Endothelial cell of umbilical vein (primary cell): ENCODE results near the gene DNAL1. TPM values are rescaled to one million over a fixed set of nuclear protein-coding genes. Genes with fewer than 3 reads are reported as not detected.
A peak's percentile ranks its signal among the peaks of the same experiment; 100 is the strongest.

Source experiments
- BruUV-seq: library from RNA; stranded (reverse); fragments of 400-500 nt; replicated peaks from 2 replicates; lab custom pipeline; 2021; lab: Mats Ljungman, UMichigan
- CTCF ChIA-PET: fragments of 300-600, 350-600 bp; sonication (Branson Sonifier 250); formaldehyde crosslinking; loops from one replicate; lab custom pipeline; 2021; ENCODE audit warnings: antibody characterized with exemption, inconsistent platforms; lab: Charles Lee
- POLR2A ChIA-PET: fragments of 300-600, 350-600 bp; sonication (Branson Sonifier 250); formaldehyde crosslinking; loops from one replicate; lab custom pipeline; 2021; ENCODE audit warnings: antibody characterized with exemption, inconsistent platforms; lab: Charles Lee
- DNase-seq: peaks from one replicate; pipeline ENCODE4 v3.0.0-alpha.2; 2011; ENCODE audit warnings: low read depth, low spot score
- FAIRE-seq: peaks from 2 replicates; lab custom pipeline; 2011; peaks lifted over from hg19 to GRCh38; lab: Jason Lieb, UNC
- H2AFZ ChIP-seq: 2 replicates; pipeline ENCODE4 v1.6.0; 2012; ENCODE audit warnings: low read depth, low read length, control low read depth, inconsistent platforms
- H3K27ac ChIP-seq: 2 replicates; pipeline ENCODE4 v1.5.1; 2011; ENCODE audit warnings: low read depth, mild to moderate bottlenecking, control low read depth, low read length, moderate library complexity; ENCODE audit not compliant: insufficient read depth
- H3K27me3 ChIP-seq, 2 experiments: 2 replicates each; pipeline versions ENCODE4 v1.6.0 to v1.6.1; 2011; ENCODE audit warnings: low read length in 2 of 2, mixed read lengths in 1 of 2; ENCODE audit not compliant: control insufficient read depth in 2 of 2, insufficient read depth in 2 of 2
- H3K36me3 ChIP-seq, 2 experiments: 2 replicates in 1 of 2; 3 replicates in 1 of 2; pipeline ENCODE4 v1.5.1; 2011; ENCODE audit warnings: low read length in 2 of 2, mild to moderate bottlenecking in 1 of 2, moderate library complexity in 1 of 2; ENCODE audit not compliant: control insufficient read depth in 2 of 2, insufficient read depth in 2 of 2; ENCODE audit errors: extremely low read depth in 1 of 2
- H3K4me1 ChIP-seq: 3 replicates; pipeline ENCODE4 v1.5.1; 2011; ENCODE audit warnings: mild to moderate bottlenecking, low read length; ENCODE audit not compliant: control insufficient read depth, insufficient read depth; ENCODE audit errors: extremely low read depth
- H3K4me2 ChIP-seq: 2 replicates; pipeline ENCODE4 v1.6.1; 2011; ENCODE audit warnings: low read length, control low read depth, mixed read lengths; ENCODE audit not compliant: insufficient read depth
- H3K4me3 ChIP-seq, 3 experiments: fragments of 200-600 bp in 1 of 3; sonication (generic), shearing (Covaris generic) in 1 of 3; replicated peaks in 1 of 3; 2 replicates each; pipeline ENCODE4 v1.5.1; 2011 to 2016; ENCODE audit warnings: control low read depth in 3 of 3, low read length in 3 of 3, mild to moderate bottlenecking in 2 of 3, inconsistent platforms in 1 of 3, low read depth in 1 of 3, moderate library complexity in 1 of 3; ENCODE audit not compliant: insufficient read depth in 1 of 3
- H3K79me2 ChIP-seq: 2 replicates; pipeline ENCODE4 v1.6.0; 2012; ENCODE audit warnings: low read length, inconsistent platforms; ENCODE audit not compliant: control insufficient read depth, insufficient read depth
- H3K9ac ChIP-seq: replicated peaks from 2 replicates; pipeline ENCODE3; 2011; ENCODE audit warnings: low read length, control low read depth; ENCODE audit not compliant: insufficient read depth; ENCODE audit errors: extremely low read depth
- H3K9me1 ChIP-seq: replicated peaks from 3 replicates; pipeline ENCODE4 v1.6.0; 2011; ENCODE audit warnings: mild to moderate bottlenecking, low read length; ENCODE audit not compliant: control insufficient read depth, insufficient read depth; ENCODE audit errors: extremely low read depth
- H3K9me3 ChIP-seq: replicated peaks from 2 replicates; pipeline ENCODE4 v1.5.1; 2012; ENCODE audit warnings: low read length, inconsistent platforms; ENCODE audit not compliant: control insufficient read depth, insufficient read depth
- H4K20me1 ChIP-seq: replicated peaks from 2 replicates; pipeline ENCODE3; 2011; ENCODE audit warnings: mild to moderate bottlenecking, low read length; ENCODE audit not compliant: control insufficient read depth, insufficient read depth; ENCODE audit errors: extremely low read depth
- FOS ChIP-seq: IDR thresholded peaks from 2 replicates; pipeline ENCODE4 v1.6.1; 2011; ENCODE audit warnings: mild to moderate bottlenecking, low read length, moderate library complexity, borderline replicate concordance; ENCODE audit not compliant: insufficient read depth
- GATA2 ChIP-seq: IDR thresholded peaks from 2 replicates; pipeline ENCODE4 v1.7.0; 2011; ENCODE audit warnings: low read depth, mild to moderate bottlenecking, moderate library complexity, mixed read lengths, low read length; ENCODE audit not compliant: insufficient read length, insufficient read depth
- POLR2AphosphoS5 ChIP-seq: IDR thresholded peaks from 2 replicates; pipeline ENCODE4 v1.6.1; 2012; ENCODE audit warnings: low read depth, mild to moderate bottlenecking, control low read depth, low read length, moderate library complexity; ENCODE audit not compliant: insufficient read depth
- dilution Hi-C: fragments of 300-500 bp; cut with MboI; formaldehyde crosslinking; loops from one replicate; pipeline ENCODE4 v1.15.0; 2019; ENCODE audit warnings: low sequenced_read_pairs; ENCODE audit not compliant: extremely low pct_ligation_motif_present
- intact Hi-C: fragments of 100-400 bp; cut with micrococcal nuclease; formaldehyde crosslinking; loops from one replicate; pipeline ENCODE4 v1.10.0; 2022
- polyA plus RNA-seq, 4 experiments: library from polyadenylated mRNA; depleted of rRNA in 3 of 4; stranded (reverse) in 3 of 4; unstranded in 1 of 4; fragments of >200 nt; gene quantifications; 2 replicates each; pipeline versions ENCODE4 v1.2.1 to v1.2.3, GENCODE V29; 2011 to 2012; ENCODE audit warnings: missing spikeins in 1 of 4
- total RNA-seq: library from RNA; stranded (reverse); gene quantifications from 2 replicates; pipeline ENCODE4 v1.2.3, GENCODE V29; 2021
- TF ChIP-seq, protein P1 (sequence below), 2 donors: IDR thresholded peaks; 1 replicate in 1 of 2; 2 replicates in 1 of 2; pipeline ENCODE4 v1.5.1; 2011; ENCODE audit warnings: low read length in 2 of 2, mild to moderate bottlenecking in 2 of 2, moderate library complexity in 2 of 2, control low read depth in 1 of 2, inconsistent platforms in 1 of 2, low read depth in 1 of 2; ENCODE audit not compliant: insufficient read depth in 1 of 2; ENCODE audit errors: extremely low read depth in 1 of 2

Gene DNAL1
- total and polyA plus RNA-seq, 2 donors (not counting 3 experiments of a cell fraction or from before 2014, with no cell fraction given) = 2.4 to 15.3 TPM

DNA sequence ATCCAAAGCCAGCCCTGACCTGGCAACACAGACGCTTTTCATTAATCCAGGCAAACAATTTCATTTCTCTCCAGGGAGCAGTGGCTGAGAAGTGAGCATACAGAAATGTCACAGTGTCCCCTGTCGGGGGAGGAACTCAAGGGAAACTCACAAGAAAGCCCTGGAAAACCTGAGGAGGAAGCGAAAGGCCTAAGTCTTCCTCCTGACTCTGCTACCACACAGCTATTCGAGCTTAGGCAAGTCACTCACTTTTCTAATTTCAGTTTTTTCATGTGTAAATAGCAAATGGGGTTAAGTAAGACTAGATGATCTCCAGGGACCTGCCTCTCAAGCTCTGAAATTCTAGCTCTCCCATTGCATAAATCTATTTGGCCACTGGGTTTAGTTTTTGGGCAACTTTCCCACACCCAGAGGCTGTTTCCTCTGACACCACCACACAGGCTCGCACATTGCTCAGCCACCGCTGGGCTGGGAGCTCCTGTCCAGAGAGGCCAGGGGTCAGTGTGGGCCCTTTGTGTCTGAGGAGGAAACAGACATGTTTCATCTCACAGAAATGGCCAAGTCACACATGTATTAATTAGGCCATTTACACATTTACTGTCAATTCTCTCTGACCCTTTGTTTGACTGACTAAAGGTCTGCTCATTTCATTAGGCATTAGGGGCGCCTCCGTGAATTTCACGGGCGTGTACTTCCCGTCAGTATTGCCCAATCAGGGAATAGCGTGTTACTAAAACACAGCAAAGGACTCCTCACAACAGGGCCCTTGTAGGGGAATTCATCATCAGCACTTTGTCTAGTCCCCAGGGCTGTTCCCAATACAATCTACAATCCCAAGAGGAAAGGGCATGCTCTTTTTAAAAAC is 79.2 kb downstream of the DNAL1 start:
- H3K79me2 ChIP-seq = peaks cover 13% of the 10 kb centered on the region
- BruUV-seq = no TSS peak
- POLR2A ChIA-PET = interaction anchor here (1.2 to 1.3 kb wide), 2 partner anchors 10 to 163 kb away, joined by 3 to 5 read pairs; partner anchors contain the start of genes PNMA1 and ZNF410
- no peak overlapping the region for H3K4me3 ChIP-seq
- H4K20me1 ChIP-seq = no peaks in the 10 kb centered on the region
- H3K4me2 ChIP-seq = peak overlapping the region; percentile 27
- H3K9me1 ChIP-seq = no peaks in the 10 kb centered on the region
- FAIRE-seq (peak; percentile 98), DNase-seq (peak; percentile 85)
- peak overlapping the region; percentile 81 for H3K9ac ChIP-seq
- CTCF ChIA-PET = interaction anchor here (0.7 to 12.5 kb wide), 16 partner anchors 10 to 212 kb away, joined by 3 to 245 read pairs (median 4); partner anchors contain the start of genes PNMA1 and ZNF410
- H2AFZ ChIP-seq = no peak overlapping the region
- dilution Hi-C loops = no loop called here
- peak overlapping the region; percentile 98 for H3K27ac ChIP-seq
- H3K4me1 ChIP-seq = peaks cover 52% of the 10 kb centered on the region
- TF ChIP-seq FOS = peak; percentile 64
- TF ChIP-seq, protein P1, sequence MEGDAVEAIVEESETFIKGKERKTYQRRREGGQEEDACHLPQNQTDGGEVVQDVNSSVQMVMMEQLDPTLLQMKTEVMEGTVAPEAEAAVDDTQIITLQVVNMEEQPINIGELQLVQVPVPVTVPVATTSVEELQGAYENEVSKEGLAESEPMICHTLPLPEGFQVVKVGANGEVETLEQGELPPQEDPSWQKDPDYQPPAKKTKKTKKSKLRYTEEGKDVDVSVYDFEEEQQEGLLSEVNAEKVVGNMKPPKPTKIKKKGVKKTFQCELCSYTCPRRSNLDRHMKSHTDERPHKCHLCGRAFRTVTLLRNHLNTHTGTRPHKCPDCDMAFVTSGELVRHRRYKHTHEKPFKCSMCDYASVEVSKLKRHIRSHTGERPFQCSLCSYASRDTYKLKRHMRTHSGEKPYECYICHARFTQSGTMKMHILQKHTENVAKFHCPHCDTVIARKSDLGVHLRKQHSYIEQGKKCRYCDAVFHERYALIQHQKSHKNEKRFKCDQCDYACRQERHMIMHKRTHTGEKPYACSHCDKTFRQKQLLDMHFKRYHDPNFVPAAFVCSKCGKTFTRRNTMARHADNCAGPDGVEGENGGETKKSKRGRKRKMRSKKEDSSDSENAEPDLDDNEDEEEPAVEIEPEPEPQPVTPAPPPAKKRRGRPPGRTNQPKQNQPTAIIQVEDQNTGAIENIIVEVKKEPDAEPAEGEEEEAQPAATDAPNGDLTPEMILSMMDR (IDR thresholded peaks at IDR 0.05; ENCODE audit: extremely low read depth in 1 of 2, insufficient read depth in 1 of 2, low read depth in 1 of 2, low read length in 2 of 2) = peak; percentile 18 to 26
- TF ChIP-seq GATA2 = no peak
- TF ChIP-seq POLR2AphosphoS5 = peak; percentile 83
- intact Hi-C loops = loop anchor here (1.0 kb wide), 3 partner anchors 10 to 29 kb away; partner anchors contain the start of gene PNMA1
- H3K9me3 ChIP-seq = no peaks in the 10 kb centered on the region
- H3K36me3 ChIP-seq = peaks cover 45 to 46% of the 10 kb centered on the region in 2 experiments
- H3K27me3 ChIP-seq = no peaks in the 10 kb centered on the region
